Measurements from ENCODE around the gene MAP3K20. TPM values are rescaled to one million over a fixed set of nuclear protein-coding genes. Genes with fewer than 3 reads are reported as not detected.
"Not testable (repeated sequence)": the region's sequence is repeated elsewhere in the genome, so short reads cannot be mapped to it uniquely, and the experiment has no call there.

The MAP3K20 gene
- total RNA-seq, 1 experiment from 2014 or later = 7.1 TPM

DNA sequence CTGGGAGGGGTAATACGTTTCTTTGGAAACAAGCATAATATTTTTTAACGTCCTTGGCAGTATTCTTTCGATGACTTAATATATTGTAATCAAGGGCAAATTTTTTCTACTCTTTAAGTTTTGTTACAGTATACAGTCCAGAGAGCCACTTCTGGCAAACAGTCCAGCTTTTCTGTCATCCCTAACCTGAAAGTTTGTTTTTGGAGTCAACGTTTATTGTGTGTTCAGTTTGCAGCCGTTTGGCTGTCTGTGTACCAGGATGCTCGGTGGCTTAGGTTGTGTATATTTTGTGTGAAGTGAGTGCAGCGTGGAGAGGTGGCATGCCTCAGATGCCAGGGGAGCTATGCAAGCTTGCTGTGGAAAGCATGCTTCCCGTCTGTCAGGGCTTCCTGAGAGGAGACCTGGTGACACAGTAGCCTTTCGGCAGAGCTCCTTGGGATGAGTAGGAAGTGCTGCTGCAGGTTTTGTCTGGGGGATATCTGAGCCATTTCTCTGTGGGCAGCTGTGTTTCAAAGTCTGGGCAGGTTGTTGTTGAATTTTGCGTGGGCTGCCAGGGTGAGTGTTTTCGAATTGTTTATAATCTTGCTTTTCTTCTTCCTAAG, 14.7 kb downstream of the MAP3K20 start:
- H3K4me3 ChIP-seq (ENCODE audit: insufficient read depth, low read depth, low read length) = no peak overlapping the region
- H3K27me3 ChIP-seq (ENCODE audit: control insufficient read depth, insufficient read depth, low read length) = no peaks in the 10 kb centered on the region
- no peaks in the 10 kb centered on the region for H3K36me3 ChIP-seq (replicated peaks; ENCODE audit: control insufficient read depth, insufficient read depth, low read length)
- DNase-seq = no peak

DNA sequence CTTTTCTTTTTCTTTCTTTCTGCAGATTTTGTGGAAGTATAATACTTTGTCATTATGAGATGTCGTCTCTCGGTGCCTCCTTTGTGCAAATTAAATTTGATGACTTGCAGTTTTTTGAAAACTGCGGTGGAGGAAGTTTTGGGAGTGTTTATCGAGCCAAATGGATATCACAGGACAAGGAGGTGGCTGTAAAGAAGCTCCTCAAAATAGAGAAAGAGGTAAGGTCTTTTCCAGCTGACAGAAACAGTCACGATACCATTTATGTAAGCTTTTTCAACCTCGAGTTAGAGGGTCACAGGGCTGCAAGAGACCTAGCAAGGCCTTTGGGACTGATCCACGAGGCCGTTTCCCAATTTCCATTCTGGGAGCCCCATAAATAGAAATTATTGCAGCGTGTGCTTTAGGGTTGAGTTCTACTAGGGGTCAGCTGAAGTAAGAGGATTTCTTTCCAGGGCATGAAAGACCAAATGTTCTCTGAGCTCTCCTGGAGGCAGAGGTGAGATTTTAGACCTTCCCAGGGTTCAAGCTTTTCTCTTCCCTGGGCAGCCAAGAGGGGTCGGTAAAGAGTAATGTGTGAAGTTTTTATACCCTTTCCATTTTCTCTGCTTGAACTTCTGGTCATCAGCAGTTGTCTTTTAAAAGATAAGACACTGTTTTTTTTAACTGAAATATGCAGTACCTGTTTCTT, 15.5 kb downstream of the MAP3K20 start:
- H3K36me3 ChIP-seq (replicated peaks; ENCODE audit: control insufficient read depth, insufficient read depth, low read length) = no peaks in the 10 kb centered on the region
- H3K27me3 ChIP-seq (ENCODE audit: control insufficient read depth, insufficient read depth, low read length) = no peaks in the 10 kb centered on the region
- no peak overlapping the region for H3K4me3 ChIP-seq (ENCODE audit: insufficient read depth, low read depth, low read length)
- DNase-seq = no peak

DNA sequence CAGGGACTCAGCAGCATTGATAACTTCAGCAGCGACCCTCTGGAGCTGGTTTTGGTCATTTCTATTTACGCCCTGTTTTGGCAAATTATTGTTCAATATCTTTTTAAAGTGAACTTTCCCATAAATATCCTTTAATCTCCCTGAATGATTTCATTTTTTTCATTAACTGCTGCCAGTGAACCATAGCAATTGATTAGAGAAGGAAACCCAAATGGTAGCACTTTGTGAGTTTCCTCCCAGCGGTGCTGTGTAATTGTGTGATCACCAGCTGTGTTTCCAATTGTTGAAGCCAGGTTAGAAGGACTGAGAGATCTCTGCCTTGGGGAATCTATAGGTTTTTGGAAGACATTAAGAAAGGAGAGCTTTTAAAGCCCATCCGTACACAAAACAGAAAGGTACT, 16.3 kb downstream of the MAP3K20 start:
- no peak for DNase-seq
- H3K36me3 ChIP-seq (replicated peaks; ENCODE audit: control insufficient read depth, insufficient read depth, low read length) = no peaks in the 10 kb centered on the region
- no peak overlapping the region for H3K4me3 ChIP-seq (ENCODE audit: insufficient read depth, low read depth, low read length)
- no peaks in the 10 kb centered on the region for H3K27me3 ChIP-seq (ENCODE audit: control insufficient read depth, insufficient read depth, low read length)

DNA sequence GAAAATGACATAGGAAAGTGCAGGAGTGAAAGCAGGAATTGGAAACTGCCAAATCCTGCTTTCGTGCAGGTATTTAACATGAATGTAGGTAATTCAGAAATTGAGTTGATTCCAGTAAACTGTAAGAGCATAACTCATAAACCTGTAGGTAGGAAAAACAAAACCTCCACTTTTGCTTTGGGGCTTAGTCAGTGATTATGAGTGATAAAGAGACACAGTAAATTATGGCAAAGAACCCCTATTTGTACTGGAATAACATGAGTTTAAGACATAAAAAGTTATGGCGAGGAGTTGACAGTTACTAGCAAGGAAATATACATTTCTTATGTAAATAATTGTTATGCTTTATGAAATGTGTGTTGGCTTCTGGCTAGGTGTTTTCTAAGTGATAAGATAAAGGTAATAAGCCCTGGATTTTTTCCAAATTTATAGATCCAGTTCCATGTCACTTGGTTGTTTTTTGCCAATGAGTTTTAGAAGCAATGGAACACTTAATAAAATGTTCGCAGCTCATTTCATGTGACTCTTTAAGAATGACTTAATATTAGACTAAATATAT, 17.3 kb downstream of the MAP3K20 start:
- Histone ChIP-seq H3K27me3 (ENCODE audit: control insufficient read depth, insufficient read depth, low read length) (no peaks in the 10 kb centered on the region), H3K4me3 (ENCODE audit: insufficient read depth, low read depth, low read length) (no peak overlapping the region), H3K36me3 (replicated peaks; ENCODE audit: control insufficient read depth, insufficient read depth, low read length) (no peaks in the 10 kb centered on the region)
- DNase-seq = no peak

DNA sequence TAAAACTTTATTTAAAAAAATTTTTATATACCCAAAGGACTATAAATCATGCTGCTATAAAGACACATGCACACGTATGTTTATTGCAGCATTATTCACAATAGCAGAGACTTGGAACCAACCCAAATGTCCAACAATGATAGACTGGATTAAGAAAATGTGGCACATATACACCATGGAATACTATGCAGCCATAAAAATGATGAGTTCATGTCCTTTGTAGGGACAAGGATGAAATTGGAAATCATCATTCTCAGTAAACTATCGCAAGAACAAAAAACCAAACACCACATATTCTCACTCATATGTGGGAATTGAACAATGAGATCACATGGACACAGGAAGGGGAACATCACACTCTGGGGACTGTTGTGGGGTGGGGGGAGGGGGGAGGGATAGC, 18.0 kb downstream of the MAP3K20 start:
- not testable (repeated sequence) for H3K27me3 ChIP-seq (ENCODE audit: control insufficient read depth, insufficient read depth, low read length); DNase-seq; H3K4me3 ChIP-seq (ENCODE audit: insufficient read depth, low read depth, low read length); H3K36me3 ChIP-seq (replicated peaks; ENCODE audit: control insufficient read depth, insufficient read depth, low read length)

DNA sequence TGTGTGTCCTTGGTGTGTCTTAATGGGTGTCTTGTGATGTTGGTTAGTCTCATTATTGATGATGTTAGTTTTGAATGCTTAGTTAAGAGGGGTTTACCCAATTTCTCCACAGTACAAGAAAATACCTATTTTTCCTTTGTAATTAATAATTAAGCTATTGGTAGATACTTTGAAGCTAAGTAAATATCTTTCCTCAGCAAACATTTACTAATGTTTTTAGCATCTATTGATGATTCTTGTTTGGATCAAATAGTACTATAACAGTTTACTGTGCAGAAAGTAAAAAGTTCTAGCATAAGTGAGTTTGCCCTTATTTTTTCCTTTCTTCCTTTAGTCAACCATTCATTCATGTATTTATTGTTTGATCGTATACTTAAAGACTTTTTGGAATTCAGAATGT, 19.1 kb downstream of the MAP3K20 start:
- no peak for DNase-seq
- Histone ChIP-seq H3K4me3 (ENCODE audit: insufficient read depth, low read depth, low read length) (no peak overlapping the region), H3K36me3 (replicated peaks; ENCODE audit: control insufficient read depth, insufficient read depth, low read length) (no peaks in the 10 kb centered on the region), H3K27me3 (ENCODE audit: control insufficient read depth, insufficient read depth, low read length) (no peaks in the 10 kb centered on the region)

DNA sequence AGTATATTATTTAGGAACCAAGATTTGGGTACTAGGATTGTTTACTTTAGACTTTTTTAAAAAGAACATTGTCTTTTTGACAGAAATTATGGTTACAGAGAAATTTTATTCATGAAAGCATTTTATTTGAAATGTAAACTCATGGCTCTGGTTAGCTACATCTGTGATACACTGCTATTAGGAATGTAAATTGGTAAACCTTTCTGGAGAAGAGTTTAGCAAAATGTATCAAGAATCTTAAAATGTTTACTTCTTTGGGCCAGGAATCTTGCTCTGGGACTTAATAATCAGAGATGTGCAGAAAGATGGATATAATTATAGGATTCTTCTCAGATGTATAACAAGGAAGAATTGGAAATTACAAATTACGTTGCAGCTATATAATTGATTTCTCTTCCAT, 19.7 kb downstream of the MAP3K20 start:
- no peak for DNase-seq
- no peaks in the 10 kb centered on the region for H3K36me3 ChIP-seq (replicated peaks; ENCODE audit: control insufficient read depth, insufficient read depth, low read length)
- no peak overlapping the region for H3K4me3 ChIP-seq (ENCODE audit: insufficient read depth, low read depth, low read length)
- no peaks in the 10 kb centered on the region for H3K27me3 ChIP-seq (ENCODE audit: control insufficient read depth, insufficient read depth, low read length)

DNA sequence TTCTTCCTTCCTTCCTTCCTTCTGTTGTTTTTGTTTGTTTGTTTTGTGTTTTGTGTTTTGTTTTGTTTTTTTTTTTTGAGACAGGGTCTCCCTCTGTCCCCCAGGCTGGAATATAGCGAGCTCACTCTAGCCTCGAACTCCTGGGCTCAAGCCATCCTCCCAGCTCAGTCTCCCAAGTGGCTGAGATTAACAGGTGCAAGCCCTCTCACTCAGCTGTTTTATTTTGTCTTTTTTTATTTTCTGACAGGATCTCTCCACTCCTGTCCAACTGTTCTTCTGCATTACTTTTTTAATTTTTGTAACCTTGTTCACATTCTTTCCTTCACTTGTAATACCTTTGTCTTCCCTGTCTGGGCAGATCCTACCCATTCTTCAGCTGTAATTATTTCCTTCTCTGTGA, 23.6 kb downstream of the MAP3K20 start:
- Histone ChIP-seq H3K36me3 (replicated peaks; ENCODE audit: control insufficient read depth, insufficient read depth, low read length) (no peaks in the 10 kb centered on the region), H3K4me3 (ENCODE audit: insufficient read depth, low read depth, low read length) (no peak overlapping the region), H3K27me3 (ENCODE audit: control insufficient read depth, insufficient read depth, low read length) (no peaks in the 10 kb centered on the region)
- no peak for DNase-seq

DNA sequence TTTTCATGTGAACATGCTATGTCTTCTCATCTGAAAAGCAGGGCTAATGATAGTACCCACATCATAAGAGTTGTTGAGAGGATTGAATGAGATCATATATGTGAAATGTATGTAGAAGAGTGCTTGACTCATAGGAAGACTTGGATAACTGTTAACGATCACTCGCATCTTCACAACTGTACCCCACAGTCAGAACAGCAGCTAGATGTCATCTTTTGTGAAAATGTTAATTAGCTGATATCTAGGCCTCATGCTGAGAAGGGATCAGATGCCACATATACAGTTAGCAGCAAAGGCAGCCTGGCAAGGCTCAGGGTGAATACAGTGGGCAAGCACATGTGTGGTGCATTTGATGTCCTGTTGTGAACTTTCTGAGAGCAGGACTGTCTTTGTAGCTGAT, 24.2 kb downstream of the MAP3K20 start:
- no peaks in the 10 kb centered on the region for H3K27me3 ChIP-seq (ENCODE audit: control insufficient read depth, insufficient read depth, low read length)
- no peak for DNase-seq
- no peak overlapping the region for H3K4me3 ChIP-seq (ENCODE audit: insufficient read depth, low read depth, low read length)
- no peaks in the 10 kb centered on the region for H3K36me3 ChIP-seq (replicated peaks; ENCODE audit: control insufficient read depth, insufficient read depth, low read length)

DNA sequence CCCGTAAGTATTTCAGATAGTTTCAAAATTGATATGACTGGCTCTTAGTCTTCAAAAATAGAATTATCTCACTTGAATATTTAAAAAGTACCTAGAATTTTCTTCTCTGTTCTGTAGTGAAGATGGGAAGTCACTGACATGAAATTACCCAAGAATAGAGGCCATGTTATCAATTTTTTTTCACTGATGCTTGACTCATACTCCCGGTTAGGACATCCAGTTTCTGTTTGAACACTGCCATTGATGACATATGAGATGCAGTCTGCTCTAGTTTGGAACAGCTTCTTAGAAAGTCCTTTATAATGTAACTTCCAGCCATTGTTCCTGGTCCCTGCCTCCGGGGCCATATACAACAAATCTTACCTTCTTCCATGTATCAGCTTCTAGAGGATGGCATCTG, 26.0 kb downstream of the MAP3K20 start:
- no peak for DNase-seq
- H3K36me3 ChIP-seq (replicated peaks; ENCODE audit: control insufficient read depth, insufficient read depth, low read length) = no peaks in the 10 kb centered on the region
- no peak overlapping the region for H3K4me3 ChIP-seq (ENCODE audit: insufficient read depth, low read depth, low read length)
- H3K27me3 ChIP-seq (ENCODE audit: control insufficient read depth, insufficient read depth, low read length) = no peaks in the 10 kb centered on the region

DNA sequence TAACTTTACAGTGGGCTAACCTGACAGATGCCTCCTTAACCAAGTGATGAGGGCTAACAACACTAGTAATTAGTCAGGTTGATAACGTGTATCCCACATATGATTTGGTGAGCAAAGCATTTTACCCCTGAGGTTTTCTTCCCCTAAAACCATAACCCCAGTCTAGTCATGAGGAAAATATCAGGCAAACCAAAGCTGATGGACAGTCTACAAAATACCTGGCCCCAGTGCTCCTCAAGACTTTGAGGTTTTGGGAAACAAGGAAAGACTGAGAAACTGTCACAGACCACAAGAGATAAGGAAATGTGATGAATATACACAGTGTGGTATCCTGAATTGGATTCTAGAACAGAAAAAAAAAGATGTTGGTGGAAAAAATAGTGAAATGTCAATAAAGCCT, 28.5 kb downstream of the MAP3K20 start:
- Histone ChIP-seq H3K4me3 (ENCODE audit: insufficient read depth, low read depth, low read length) (no peak overlapping the region), H3K36me3 (replicated peaks; ENCODE audit: control insufficient read depth, insufficient read depth, low read length) (no peaks in the 10 kb centered on the region), H3K27me3 (ENCODE audit: control insufficient read depth, insufficient read depth, low read length) (no peaks in the 10 kb centered on the region)
- no peak for DNase-seq

DNA sequence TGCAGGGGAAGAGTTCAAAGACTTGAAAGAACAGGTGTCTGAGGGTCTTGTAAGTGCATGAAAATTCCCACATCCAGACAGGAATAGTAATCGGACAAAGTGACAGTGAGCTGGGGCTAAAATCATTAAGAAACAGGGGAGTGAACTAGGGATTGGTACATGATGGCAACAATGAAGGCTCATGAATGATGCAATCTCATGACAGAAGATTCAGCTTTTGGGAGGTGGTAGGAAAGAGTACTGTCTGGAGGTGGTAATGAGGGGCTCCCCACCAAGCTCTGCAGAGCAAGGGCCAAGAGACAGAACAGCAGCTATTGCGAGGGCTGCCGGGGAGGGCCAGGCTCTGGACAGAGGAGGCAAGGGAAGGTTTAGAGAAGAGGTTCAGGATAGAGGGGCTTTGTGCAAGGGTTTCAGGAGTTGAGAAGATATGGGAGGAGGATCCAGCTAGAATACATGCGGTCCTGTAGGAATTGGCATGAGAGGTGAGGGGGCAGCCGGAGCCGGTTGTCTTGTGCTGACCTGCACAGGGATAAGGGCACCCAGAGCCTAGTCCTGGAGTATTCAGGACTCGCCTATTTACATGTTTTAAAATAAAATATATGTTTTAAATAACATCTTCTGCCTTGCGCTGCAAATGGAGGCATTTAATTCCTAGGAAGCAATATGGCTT, 31.4 kb downstream of the MAP3K20 start:
- H3K4me3 ChIP-seq (ENCODE audit: insufficient read depth, low read depth, low read length) = no peak overlapping the region
- H3K36me3 ChIP-seq (replicated peaks; ENCODE audit: control insufficient read depth, insufficient read depth, low read length) = no peaks in the 10 kb centered on the region
- no peak for DNase-seq

DNA sequence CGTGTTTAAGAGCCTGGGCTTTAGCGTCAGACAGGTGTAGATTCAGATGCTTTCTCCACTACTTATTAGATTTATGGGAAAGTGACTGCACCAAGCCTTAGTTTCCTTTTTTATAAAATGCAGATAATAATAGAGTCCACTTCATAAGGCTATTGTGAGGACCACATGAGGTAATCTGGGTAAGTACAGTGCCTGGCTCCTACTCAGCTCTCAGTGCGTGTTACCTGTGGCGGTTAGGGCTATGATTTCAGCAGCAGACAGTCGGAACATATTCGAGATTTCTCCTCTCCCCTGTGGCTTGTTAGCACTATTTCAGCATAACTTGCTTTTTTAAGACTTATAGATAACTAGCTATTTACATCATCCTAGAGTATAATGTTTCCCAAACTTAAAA, 32.0 kb downstream of the MAP3K20 start:
- H3K27me3 ChIP-seq (ENCODE audit: control insufficient read depth, insufficient read depth, low read length) = no peaks in the 10 kb centered on the region
- H3K4me3 ChIP-seq (ENCODE audit: insufficient read depth, low read depth, low read length) = no peak overlapping the region
- no peaks in the 10 kb centered on the region for H3K36me3 ChIP-seq (replicated peaks; ENCODE audit: control insufficient read depth, insufficient read depth, low read length)
- DNase-seq = no peak

More for the DNA sequence above, 31.4 kb downstream of the MAP3K20 start:
- H3K27me3 ChIP-seq (ENCODE audit: control insufficient read depth, insufficient read depth, low read length) = no peaks in the 10 kb centered on the region

DNA sequence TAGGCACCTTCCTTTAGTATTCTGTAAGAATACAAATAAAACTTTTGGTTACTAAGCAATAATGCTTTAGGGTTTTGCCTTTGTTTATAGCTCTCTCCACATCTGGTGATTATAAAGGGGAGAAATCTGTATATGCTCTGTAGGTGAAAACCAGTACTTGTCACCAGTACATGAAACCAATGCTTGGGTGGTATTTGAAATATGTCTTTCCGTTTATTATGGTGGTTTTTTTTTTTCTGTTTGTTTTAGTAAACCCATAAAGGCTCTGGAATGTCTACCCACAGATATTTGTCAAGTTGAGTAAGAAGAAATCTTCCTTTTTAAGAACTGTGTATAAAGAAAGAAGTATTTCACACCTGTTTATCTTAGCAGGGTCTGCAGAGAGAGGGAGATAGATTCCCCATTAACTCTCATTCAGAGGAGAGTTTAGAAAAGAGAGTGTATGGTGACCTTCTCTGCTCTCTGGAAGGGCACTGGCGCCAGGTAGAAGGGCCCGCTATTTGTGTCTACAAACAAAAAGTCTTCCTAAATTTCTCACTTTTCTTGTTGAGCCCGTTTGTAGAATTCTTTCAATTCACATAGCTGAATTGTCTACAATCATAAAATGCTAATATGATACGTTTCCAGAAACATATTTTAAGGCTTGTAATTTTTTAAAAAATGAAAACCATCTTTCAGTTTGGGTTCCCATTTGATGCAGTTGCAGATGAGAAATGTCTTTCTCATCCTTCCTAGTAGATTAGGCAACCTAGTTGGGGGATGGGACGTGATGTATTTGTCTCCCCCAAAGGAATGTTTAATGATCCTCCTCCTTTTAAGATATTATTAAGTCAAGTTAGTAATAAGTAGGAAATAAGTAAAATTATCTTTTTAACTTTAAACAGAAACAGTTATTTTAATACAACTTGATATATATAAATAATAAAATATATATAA, 33.9 kb downstream of the MAP3K20 start:
- Histone ChIP-seq H3K36me3 (replicated peaks; ENCODE audit: control insufficient read depth, insufficient read depth, low read length) (no peaks in the 10 kb centered on the region), H3K27me3 (ENCODE audit: control insufficient read depth, insufficient read depth, low read length) (no peaks in the 10 kb centered on the region), H3K4me3 (ENCODE audit: insufficient read depth, low read depth, low read length) (no peak overlapping the region)
- no peak for DNase-seq

All from H7 (cell line).